Neural progenitor cell (in vitro differentiated cells): Measurements from ENCODE around the gene INPP5K.

ENCODE experiments used
- CTCF ChIP-seq: fragments of 200-600 bp; sonication (generic); IDR thresholded peaks from 2 replicates; pipeline ENCODE4 v1.5.1; 2017; ENCODE audit warnings: antibody characterized with exemption, mild to moderate bottlenecking
- EZH2 ChIP-seq: fragments of 200-600 bp; sonication (generic); IDR thresholded peaks from 2 replicates; pipeline ENCODE4 v1.6.1; 2017; ENCODE audit warnings: antibody characterized with exemption, mild to moderate bottlenecking, moderate library complexity

GRCh38 chr17:1560101-1560857, 43.9 kb upstream of the INPP5K start:
- TF ChIP-seq CTCF (no peak), EZH2 (no peak)
